HepG2 (cell line): ENCODE results near the gene SRPRA. TPM values are rescaled to one million over a fixed set of nuclear protein-coding genes. Genes with fewer than 3 reads are reported as not detected.

ENCODE experiments used
- ATAC-seq: fragments of 200-7000 bp; cut with Tn5 transposase; 3 replicates; pipeline ENCODE4 v1.9.1; 2020; ENCODE audit warnings: mild to moderate bottlenecking, moderate library complexity
- BruUV-seq: library from RNA; stranded (reverse); fragments of 400-500 nt; replicated peaks from 2 replicates; lab custom pipeline; 2021; lab: Mats Ljungman, UMichigan
- CTCF ChIA-PET: fragments of 300-600 bp; formaldehyde crosslinking; extraction: SDS; loops from one replicate; lab custom pipeline; 2021; ENCODE audit warnings: low total read pairs, inconsistent platforms, low intra/inter-chr PET ratio; lab: Yijun Ruan, JAX
- POLR2A ChIA-PET: fragments of 350-600 bp; sonication (Branson Sonifier 250); formaldehyde crosslinking; loops from one replicate; lab custom pipeline; 2020; ENCODE audit warnings: antibody characterized with exemption, inconsistent platforms; lab: Yijun Ruan, JAX
- DNase-seq: peaks from one replicate; pipeline ENCODE4 v3.0.0-alpha.2; 2015; ENCODE audit warnings: low spot score
- FAIRE-seq: peaks from 3 replicates; lab custom pipeline; 2011; peaks lifted over from hg19 to GRCh38; lab: Jason Lieb, UNC
- H2AFZ ChIP-seq: one replicate; pipeline ENCODE4 v1.6.1; 2011; ENCODE audit warnings: low read length, inconsistent platforms
- H3K27ac ChIP-seq: fragments of 300-600 bp; 3 replicates; pipeline ENCODE4 v1.8.0; 2011; ENCODE audit warnings: mixed run types, mild to moderate bottlenecking, mixed read lengths, low read length, inconsistent platforms; ENCODE audit not compliant: insufficient read depth; ENCODE audit errors: extremely low read length
- H3K27me3 ChIP-seq, 2 experiments: fragments of 200-600 bp in 1 of 2; 2 replicates in 1 of 2; 3 replicates in 1 of 2; pipeline versions ENCODE4 v1.6.0 to v1.8.0; 2011; ENCODE audit warnings: low read length in 2 of 2, mild to moderate bottlenecking in 2 of 2, moderate library complexity in 2 of 2, inconsistent platforms in 1 of 2; ENCODE audit not compliant: insufficient read depth in 2 of 2, control insufficient read depth in 1 of 2
- H3K36me3 ChIP-seq, 2 experiments: fragments of 200-600 bp in 1 of 2; replicated peaks in 1 of 2; 2 replicates in 1 of 2; 3 replicates in 1 of 2; pipeline versions ENCODE4 v1.5.1 to v1.8.0; 2011; ENCODE audit warnings: low read length in 2 of 2, inconsistent platforms in 1 of 2; ENCODE audit not compliant: insufficient read depth in 2 of 2, control insufficient read depth in 1 of 2
- H3K4me1 ChIP-seq: 2 replicates; pipeline ENCODE4 v1.5.1; 2012; ENCODE audit warnings: low read length, inconsistent platforms; ENCODE audit not compliant: insufficient read depth
- H3K4me2 ChIP-seq: 2 replicates; pipeline ENCODE4 v1.6.0; 2011; ENCODE audit warnings: low read depth, low read length, inconsistent platforms
- H3K4me3 ChIP-seq, 3 experiments: fragments of 200-600 bp in 1 of 3; sonication (generic), shearing (Covaris generic) in 1 of 3; replicated peaks in 1 of 3; 2 replicates each; pipeline ENCODE4 v1.5.1; 2011 to 2016; ENCODE audit warnings: low read length in 3 of 3, inconsistent platforms in 2 of 3, low read depth in 2 of 3, mild to moderate bottlenecking in 2 of 3, control low read depth in 1 of 3, mixed read lengths in 1 of 3; ENCODE audit not compliant: insufficient read depth in 1 of 3
- H3K79me2 ChIP-seq: one replicate; pipeline ENCODE4 v1.6.1; 2011; ENCODE audit warnings: low read length, inconsistent platforms; ENCODE audit not compliant: insufficient read depth
- H3K9ac ChIP-seq: 2 replicates; pipeline ENCODE4 v1.6.0; 2011; ENCODE audit warnings: mild to moderate bottlenecking, low read depth, low read length, inconsistent platforms; ENCODE audit not compliant: insufficient read depth
- H3K9me3 ChIP-seq: 2 replicates; pipeline ENCODE4 v1.5.1; 2012; ENCODE audit warnings: mild to moderate bottlenecking, low read length
- H4K20me1 ChIP-seq: 2 replicates; pipeline ENCODE4 v1.6.0; 2011; ENCODE audit warnings: inconsistent platforms, mild to moderate bottlenecking, low read length, moderate library complexity; ENCODE audit not compliant: insufficient read depth
- CHD4 ChIP-seq: fragments of 200-600 bp; sonication (generic); IDR thresholded peaks from 2 replicates; pipeline ENCODE4 v1.7.0; 2017; ENCODE audit warnings: mild to moderate bottlenecking, low read length, borderline replicate concordance
- GABPB1 ChIP-seq: IDR thresholded peaks from 2 replicates; pipeline ENCODE4 v1.6.1; 2016; ENCODE audit warnings: mild to moderate bottlenecking, missing genetic modification reagents, moderate library complexity, missing compliant biosample characterization
- IKZF1 ChIP-seq: fragments of 450-650 bp; IDR thresholded peaks from 2 replicates; pipeline ENCODE4 v1.7.1; 2016
- KDM6A ChIP-seq: IDR thresholded peaks from 2 replicates; pipeline ENCODE4 v1.6.1; 2016; ENCODE audit warnings: low read depth
- KLF16 ChIP-seq, 2 experiments: sonication (generic) in 1 of 2; formaldehyde crosslinking in 1 of 2; IDR thresholded peaks; 2 replicates each; pipeline versions ENCODE4 v1.6.1 to v1.8.0; 2016 to 2023; ENCODE audit warnings: missing genetic modification reagents in 2 of 2, missing compliant biosample characterization in 1 of 2
- MYC ChIP-seq: sonication (generic); formaldehyde crosslinking; IDR thresholded peaks from 2 replicates; pipeline ENCODE4 v1.9.0; 2021; ENCODE audit warnings: missing genetic modification reagents, borderline replicate concordance
- PHF21A ChIP-seq: sonication (generic); formaldehyde crosslinking; IDR thresholded peaks from 2 replicates; pipeline ENCODE4 v1.5.0; 2020; ENCODE audit warnings: mild to moderate bottlenecking, missing genetic modification reagents
- SMYD3 ChIP-seq: sonication (generic); formaldehyde crosslinking; IDR thresholded peaks from 2 replicates; pipeline ENCODE4 v1.8.1; 2023; ENCODE audit warnings: mild to moderate bottlenecking, missing genetic modification reagents
- TBL1XR1 ChIP-seq: fragments of 150-350 bp; IDR thresholded peaks from 2 replicates; pipeline ENCODE4 v1.6.1; 2014; ENCODE audit warnings: borderline replicate concordance, low read length; ENCODE audit not compliant: partially characterized antibody
- TEAD2 ChIP-seq: sonication (generic); formaldehyde crosslinking; IDR thresholded peaks from 2 replicates; pipeline ENCODE4 v1.9.0; 2021; ENCODE audit warnings: missing genetic modification reagents
- TEAD3 ChIP-seq: optimal IDR thresholded peaks from 2 replicates; pipeline ENCODE3; 2016; ENCODE audit warnings: borderline replicate concordance
- THAP11 ChIP-seq: IDR thresholded peaks from 2 replicates; pipeline ENCODE4 v1.6.1; 2016; ENCODE audit warnings: missing biosample characterization, missing genetic modification reagents
- ZBTB2 ChIP-seq: sonication (generic); formaldehyde crosslinking; IDR thresholded peaks from 2 replicates; pipeline ENCODE4 v1.8.0; 2022; ENCODE audit warnings: low read depth, missing genetic modification reagents
- ZBTB38 ChIP-seq: sonication (generic); formaldehyde crosslinking; IDR thresholded peaks from 2 replicates; pipeline ENCODE4 v1.5.1; 2020; ENCODE audit warnings: mild to moderate bottlenecking, missing genetic modification reagents
- ZBTB40 ChIP-seq, 2 experiments: fragments of 450-650 bp in 1 of 2; sonication (generic) in 1 of 2; formaldehyde crosslinking in 1 of 2; IDR thresholded peaks; 2 replicates each; pipeline versions ENCODE4 v1.6.1 to v1.8.0; 2016 to 2022; ENCODE audit warnings: antibody characterized with exemption in 1 of 2, mild to moderate bottlenecking in 1 of 2, missing genetic modification reagents in 1 of 2
- ZNF382 ChIP-seq: sonication (generic); formaldehyde crosslinking; IDR thresholded peaks from 2 replicates; pipeline ENCODE4 v1.5.0; 2020; ENCODE audit warnings: missing genetic modification reagents, mild to moderate bottlenecking, borderline replicate concordance
- ZNF737 ChIP-seq: sonication (generic); formaldehyde crosslinking; IDR thresholded peaks from 2 replicates; pipeline ENCODE4 v1.5.0; 2020; ENCODE audit warnings: missing genetic modification reagents, mild to moderate bottlenecking, borderline replicate concordance
- WGBS: methylation state at CpG from one replicate; pipeline ENCODE4 v1.1.6; 2017; ENCODE audit warnings: low lambda C conversion rate; 5-methylcytosine and 5-hydroxymethylcytosine counted together
- in situ Hi-C: cut with HindIII; loops from 2 replicates; pipeline ENCODE4 v1.10.0; 2017; ENCODE audit warnings: low pct_unique_long_range_greater_than_20kb; ENCODE audit not compliant: extremely low pct_ligation_motif_present
- intact Hi-C: fragments of 100-400 bp; cut with micrococcal nuclease; formaldehyde crosslinking; loops from one replicate; pipeline ENCODE4 v1.10.0; 2022; ENCODE audit not compliant: unreplicated experiment
- polyA plus RNA-seq, 8 experiments: library from polyadenylated mRNA; depleted of rRNA in 3 of 8; stranded (reverse) in 7 of 8; unstranded in 1 of 8; fragments of >200 nt; fragmentation: Illumina TruSeq in 4 of 8; extraction: Trizol in 4 of 8; gene quantifications; 2 replicates each; pipeline versions ENCODE4 v1.2.1 to v1.2.3, GENCODE V29; 2011 to 2016; ENCODE audit warnings: low read depth in 4 of 8, missing spikeins in 1 of 8, mixed read lengths in 1 of 8; ENCODE audit not compliant: insufficient read depth in 1 of 8
- total RNA-seq, 5 experiments: library from RNA; depleted of rRNA; stranded (reverse); fragments of >200 nt; fragmentation: Illumina TruSeq; extraction: Trizol; gene quantifications; 2 replicates each; pipeline ENCODE4 v1.2.3, GENCODE V29; 2016; ENCODE audit warnings: low read depth in 1 of 5

Gene SRPRA
- total and polyA plus RNA-seq, 2 of the 13 experiments (the other 11 are each of a cell fraction or from before 2014, with no cell fraction given) = 27.7 to 64.6 TPM

- H3K4me3 ChIP-seq = no peak overlapping the region
- in situ Hi-C loops = no loop called here
- H3K36me3 ChIP-seq = peaks cover 3 to 30% of the 10 kb centered on the region in 2 experiments; a peak in 4 of 5 replicates
- intact Hi-C loops = no loop called here
- ChIA-PET POLR2A (no interaction called here), CTCF (no interaction called here)
- no peak overlapping the region for H3K4me2 ChIP-seq
- H3K4me1 ChIP-seq = no peaks in the 10 kb centered on the region
- no peaks in the 10 kb centered on the region for H3K79me2 ChIP-seq
- no peak overlapping the region for H3K27ac ChIP-seq
- H3K27me3 ChIP-seq = no peaks in the 10 kb centered on the region
- DNase-seq (no peak), ATAC-seq (no peak), FAIRE-seq (no peak)
- H4K20me1 ChIP-seq = no peaks in the 10 kb centered on the region
- no peak overlapping the region for H2AFZ ChIP-seq
- no peak overlapping the region for H3K9ac ChIP-seq
- no peaks in the 10 kb centered on the region for H3K9me3 ChIP-seq
- BruUV-seq = no TSS peak
- WGBS = 85% methylated on average over 1 of the region's 1 CpG
- TF ChIP-seq KDM6A (CRISPR knock-in tag) (no peak), ZBTB38 (CRISPR knock-in tag) (no peak), TBL1XR1 (no peak), ZNF382 (CRISPR knock-in tag) (no peak), CHD4 (no peak), TEAD3 (CRISPR knock-in tag) (no peak), ZBTB40 (IDR thresholded peaks at IDR 0.05) (no peak), ZBTB40 (CRISPR knock-in tag; IDR thresholded peaks at IDR 0.05) (no peak), PHF21A (CRISPR knock-in tag) (no peak), ZBTB2 (CRISPR knock-in tag) (no peak), IKZF1 (no peak), KLF16 (CRISPR knock-in tag; IDR thresholded peaks at IDR 0.05) (no peak), GABPB1 (no peak), ZNF737 (CRISPR knock-in tag) (no peak), SMYD3 (no peak), THAP11 (CRISPR knock-in tag) (no peak), TEAD2 (no peak), MYC (CRISPR knock-in tag) (no peak)
Measured at GRCh38 chr11:126254819-126255218, 13.9 kb downstream of the SRPRA start.
